Type B pancreatic cell (in vitro differentiated cells): ENCODE measurements around the gene TIGD6. TPM values are rescaled to one million over a fixed set of nuclear protein-coding genes. Genes with fewer than 3 reads are reported as not detected.

Experiments
- DNase-seq: peaks from one replicate; pipeline ENCODE4 v3.0.0; 2021; ENCODE audit warnings: mixed read lengths; ENCODE audit not compliant: unreplicated experiment; ENCODE audit errors: extremely low spot score
- H3K27ac Mint-ChIP-seq: 2 replicates; pipeline ENCODE4 v1.8.0; 2021; ENCODE audit warnings: mild to moderate bottlenecking, mixed read lengths
- H3K27me3 Mint-ChIP-seq: 2 replicates; pipeline ENCODE4 v1.8.0; 2021; ENCODE audit warnings: mixed read lengths
- H3K36me3 Mint-ChIP-seq: 2 replicates; pipeline ENCODE4 v1.8.0; 2021; ENCODE audit warnings: mixed read lengths
- H3K4me1 Mint-ChIP-seq: one replicate; pipeline ENCODE4 v1.8.0; 2021; ENCODE audit warnings: mixed read lengths; ENCODE audit not compliant: unreplicated experiment
- H3K4me3 Mint-ChIP-seq: 2 replicates; pipeline ENCODE4 v1.8.0; 2021; ENCODE audit warnings: mild to moderate bottlenecking, mixed read lengths
- H3K9me3 Mint-ChIP-seq: 2 replicates; pipeline ENCODE4 v1.8.0; 2021; ENCODE audit warnings: mixed read lengths
- CTCF ChIP-seq: fragments of 200-600 bp; sonication (generic); conservative IDR thresholded peaks from 2 replicates; pipeline ENCODE4 v1.5.0; 2021; ENCODE audit warnings: antibody characterized with exemption, mild to moderate bottlenecking
- total RNA-seq: library from RNA; stranded (reverse); gene quantifications from 2 replicates; pipeline ENCODE4 v1.2.1, GENCODE V29; 2021; ENCODE audit warnings: low replicate concordance

Gene TIGD6
- total RNA-seq, 1 donor from 2014 or later = 4.9 TPM

- no peaks in the 10 kb centered on the region for H3K9me3 Mint-ChIP-seq
- DNase-seq = no peak
- peak overlapping the region; percentile 97 for H3K4me3 Mint-ChIP-seq
- H3K27me3 Mint-ChIP-seq = no peaks in the 10 kb centered on the region
- H3K36me3 Mint-ChIP-seq = peaks cover 9% of the 10 kb centered on the region
- peak overlapping the region; percentile 93 for H3K27ac Mint-ChIP-seq
- TF ChIP-seq CTCF = no peak
- peaks cover 26% of the 10 kb centered on the region for H3K4me1 Mint-ChIP-seq
Observed at GRCh38 chr5:149999359-149999758, 1.1 kb downstream of the TIGD6 start.

- Mint-ChIP-seq H3K27me3 (no peaks in the 10 kb centered on the region), H3K27ac (no peak overlapping the region), H3K9me3 (no peaks in the 10 kb centered on the region), H3K4me1 (peaks cover 26% of the 10 kb centered on the region), H3K4me3 (peak overlapping the region; percentile 97), H3K36me3 (peaks cover 9% of the 10 kb centered on the region)
- no peak for TF ChIP-seq CTCF
- no peak for DNase-seq
Observed at GRCh38 chr5:149998281-149998680, 2.2 kb downstream of the TIGD6 start.

- Mint-ChIP-seq H3K27me3 (no peaks in the 10 kb centered on the region), H3K36me3 (peaks cover 9% of the 10 kb centered on the region), H3K27ac (peak overlapping the region; percentile 37), H3K4me1 (peaks cover 19% of the 10 kb centered on the region), H3K9me3 (no peaks in the 10 kb centered on the region), H3K4me3 (no peak overlapping the region)
- TF ChIP-seq CTCF = no peak
- no peak for DNase-seq
Observed at GRCh38 chr5:149996205-149996890, 4.1 kb downstream of the TIGD6 start.

GRCh38 chr5:149995385-149996204, 4.9 kb downstream of the TIGD6 start:
- H3K27me3 Mint-ChIP-seq = no peaks in the 10 kb centered on the region
- H3K4me3 Mint-ChIP-seq = no peak overlapping the region
- TF ChIP-seq CTCF = no peak
- H3K4me1 Mint-ChIP-seq = peaks cover 20% of the 10 kb centered on the region
- no peaks in the 10 kb centered on the region for H3K9me3 Mint-ChIP-seq
- peaks cover 9% of the 10 kb centered on the region for H3K36me3 Mint-ChIP-seq
- no peak for DNase-seq
- H3K27ac Mint-ChIP-seq = peak overlapping the region; percentile 37

GRCh38 chr5:149993471-149993870, 7.0 kb downstream of the TIGD6 start:
- Mint-ChIP-seq H3K27me3 (no peaks in the 10 kb centered on the region), H3K9me3 (no peaks in the 10 kb centered on the region), H3K36me3 (peaks cover 6% of the 10 kb centered on the region), H3K4me1 (peaks cover 8% of the 10 kb centered on the region), H3K4me3 (no peak overlapping the region), H3K27ac (no peak overlapping the region)
- TF ChIP-seq CTCF = no peak
- no peak for DNase-seq
